Osteocyte (in vitro differentiated cells): ENCODE results near the gene ALMS1. TPM values are rescaled to one million over a fixed set of nuclear protein-coding genes. Genes with fewer than 3 reads are reported as not detected.

Source experiments
- DNase-seq: peaks from one replicate; pipeline ENCODE4 v3.0.0; 2021; ENCODE audit warnings: mixed read lengths; ENCODE audit not compliant: unreplicated experiment; ENCODE audit errors: extremely low spot score
- H3K27ac Mint-ChIP-seq: one replicate; pipeline ENCODE4 v1.8.0; 2021; ENCODE audit warnings: mild to moderate bottlenecking, mixed read lengths; ENCODE audit not compliant: unreplicated experiment
- H3K27me3 Mint-ChIP-seq: one replicate; pipeline ENCODE4 v1.8.0; 2021; ENCODE audit warnings: mixed read lengths; ENCODE audit not compliant: unreplicated experiment
- H3K36me3 Mint-ChIP-seq: one replicate; pipeline ENCODE4 v1.8.0; 2021; ENCODE audit warnings: mixed read lengths; ENCODE audit not compliant: unreplicated experiment
- H3K4me1 Mint-ChIP-seq: one replicate; pipeline ENCODE4 v1.8.0; 2021; ENCODE audit warnings: mixed read lengths; ENCODE audit not compliant: unreplicated experiment
- H3K4me3 Mint-ChIP-seq: one replicate; pipeline ENCODE4 v1.8.0; 2021; ENCODE audit warnings: mild to moderate bottlenecking, moderate library complexity, mixed read lengths; ENCODE audit not compliant: unreplicated experiment
- H3K9me3 Mint-ChIP-seq: one replicate; pipeline ENCODE4 v1.8.0; 2021; ENCODE audit warnings: mixed read lengths; ENCODE audit not compliant: unreplicated experiment
- total RNA-seq: library from RNA; stranded (reverse); gene quantifications from 2 replicates; pipeline ENCODE4 v1.2.1, GENCODE V29; 2021
- TF ChIP-seq, protein P1 (sequence below): fragments of 200-600 bp; sonication (generic); IDR thresholded peaks from 2 replicates; pipeline ENCODE4 v1.5.0; 2021; ENCODE audit warnings: antibody characterized with exemption, mild to moderate bottlenecking, moderate library complexity

The ALMS1 gene
- total RNA-seq, 1 donor from 2014 or later: 18.5 TPM

GRCh38 chr2:73418343-73418742 is 32.7 kb downstream of the ALMS1 start:
- no peaks in the 10 kb centered on the region for H3K9me3 Mint-ChIP-seq
- H3K27me3 Mint-ChIP-seq: no peaks in the 10 kb centered on the region
- peaks cover 8% of the 10 kb centered on the region for H3K4me1 Mint-ChIP-seq
- no peak overlapping the region for H3K4me3 Mint-ChIP-seq
- DNase-seq: no peak
- TF ChIP-seq, protein P1, sequence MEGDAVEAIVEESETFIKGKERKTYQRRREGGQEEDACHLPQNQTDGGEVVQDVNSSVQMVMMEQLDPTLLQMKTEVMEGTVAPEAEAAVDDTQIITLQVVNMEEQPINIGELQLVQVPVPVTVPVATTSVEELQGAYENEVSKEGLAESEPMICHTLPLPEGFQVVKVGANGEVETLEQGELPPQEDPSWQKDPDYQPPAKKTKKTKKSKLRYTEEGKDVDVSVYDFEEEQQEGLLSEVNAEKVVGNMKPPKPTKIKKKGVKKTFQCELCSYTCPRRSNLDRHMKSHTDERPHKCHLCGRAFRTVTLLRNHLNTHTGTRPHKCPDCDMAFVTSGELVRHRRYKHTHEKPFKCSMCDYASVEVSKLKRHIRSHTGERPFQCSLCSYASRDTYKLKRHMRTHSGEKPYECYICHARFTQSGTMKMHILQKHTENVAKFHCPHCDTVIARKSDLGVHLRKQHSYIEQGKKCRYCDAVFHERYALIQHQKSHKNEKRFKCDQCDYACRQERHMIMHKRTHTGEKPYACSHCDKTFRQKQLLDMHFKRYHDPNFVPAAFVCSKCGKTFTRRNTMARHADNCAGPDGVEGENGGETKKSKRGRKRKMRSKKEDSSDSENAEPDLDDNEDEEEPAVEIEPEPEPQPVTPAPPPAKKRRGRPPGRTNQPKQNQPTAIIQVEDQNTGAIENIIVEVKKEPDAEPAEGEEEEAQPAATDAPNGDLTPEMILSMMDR: no peak
- H3K36me3 Mint-ChIP-seq: peaks cover 7% of the 10 kb centered on the region
- no peak overlapping the region for H3K27ac Mint-ChIP-seq

- peaks cover 2% of the 10 kb centered on the region for H3K4me1 Mint-ChIP-seq
- TF ChIP-seq, protein P1: no peak
- H3K27me3 Mint-ChIP-seq: no peaks in the 10 kb centered on the region
- peaks cover 27% of the 10 kb centered on the region for H3K36me3 Mint-ChIP-seq
- H3K9me3 Mint-ChIP-seq: no peaks in the 10 kb centered on the region
- H3K27ac Mint-ChIP-seq: no peak overlapping the region
- H3K4me3 Mint-ChIP-seq: no peak overlapping the region
- DNase-seq: no peak
These were observed 38.3 kb downstream of the ALMS1 start for GRCh38 chr2:73423913-73424312.

DNA sequence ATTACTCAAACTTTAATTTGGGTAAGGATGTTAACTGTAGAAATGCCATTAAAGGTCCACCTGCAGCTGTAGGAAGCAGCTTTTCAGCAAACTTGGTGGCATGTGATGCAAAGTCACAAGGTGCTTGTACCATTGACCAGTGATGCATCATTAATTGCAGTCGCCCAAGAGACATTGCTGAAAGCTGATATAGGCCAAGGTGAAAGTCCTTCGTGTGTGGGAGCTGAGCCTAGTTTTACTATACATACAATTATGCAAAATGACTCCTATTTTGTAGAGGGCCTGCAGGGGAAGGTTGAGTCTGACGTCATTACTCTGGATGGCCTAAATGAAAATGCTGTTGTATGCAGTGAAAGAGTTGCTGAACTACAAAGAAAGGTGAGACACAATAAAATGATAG is 40.5 kb downstream of the ALMS1 start:
- Mint-ChIP-seq H3K4me3 (no peak overlapping the region), H3K4me1 (peaks cover 2% of the 10 kb centered on the region), H3K9me3 (no peaks in the 10 kb centered on the region), H3K27ac (no peak overlapping the region), H3K27me3 (no peaks in the 10 kb centered on the region), H3K36me3 (peaks cover 26% of the 10 kb centered on the region)
- TF ChIP-seq, protein P1: no peak
- no peak for DNase-seq

- DNase-seq: no peak
- no peak overlapping the region for H3K27ac Mint-ChIP-seq
- no peaks in the 10 kb centered on the region for H3K4me1 Mint-ChIP-seq
- H3K4me3 Mint-ChIP-seq: no peak overlapping the region
- TF ChIP-seq, protein P1: no peak
- H3K36me3 Mint-ChIP-seq: peaks cover 7% of the 10 kb centered on the region
- no peaks in the 10 kb centered on the region for H3K27me3 Mint-ChIP-seq
- H3K9me3 Mint-ChIP-seq: peaks cover 6% of the 10 kb centered on the region
These were observed 50.4 kb downstream of the ALMS1 start for GRCh38 chr2:73436019-73436418.

DNA sequence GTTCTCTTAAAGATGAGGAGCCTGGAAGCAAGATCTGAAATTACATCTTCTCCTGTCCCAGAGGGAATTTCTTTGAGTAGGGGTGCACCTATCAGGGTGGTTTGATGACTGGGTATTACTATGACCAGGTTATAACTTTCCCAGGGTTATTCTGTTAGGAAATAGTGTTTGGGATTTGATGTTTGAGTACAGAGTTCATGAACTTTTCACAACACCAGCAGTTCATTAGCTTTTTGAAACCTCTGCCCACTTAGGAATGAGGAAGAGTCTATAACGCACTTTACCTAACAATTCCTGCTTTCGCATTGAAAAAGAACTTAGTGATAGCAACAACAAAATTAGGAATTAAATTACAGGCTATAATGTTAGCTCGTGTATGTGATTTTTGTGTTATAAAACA is 58.6 kb downstream of the ALMS1 start:
- Mint-ChIP-seq H3K36me3 (peaks cover 29% of the 10 kb centered on the region), H3K27me3 (no peaks in the 10 kb centered on the region), H3K27ac (no peak overlapping the region), H3K4me1 (peaks cover 8% of the 10 kb centered on the region), H3K4me3 (no peak overlapping the region), H3K9me3 (no peaks in the 10 kb centered on the region)
- DNase-seq: no peak
- TF ChIP-seq, protein P1: no peak
